HG03095 (cell line): Measurements from ENCODE around the gene LMBRD1.
A peak's percentile ranks its signal among the peaks of the same experiment; 100 is the strongest.
"Not testable (repeated sequence)": the region's sequence is repeated elsewhere in the genome, so short reads cannot be mapped to it uniquely, and the experiment has no call there.

ENCODE experiments used
- ATAC-seq: cut with Tn5 transposase; IDR thresholded peaks from one replicate; pipeline ENCODE4 v1.9.1; 2021; ENCODE audit warnings: moderate library complexity; ENCODE audit not compliant: unreplicated experiment

LMBRD1 gene

DNA sequence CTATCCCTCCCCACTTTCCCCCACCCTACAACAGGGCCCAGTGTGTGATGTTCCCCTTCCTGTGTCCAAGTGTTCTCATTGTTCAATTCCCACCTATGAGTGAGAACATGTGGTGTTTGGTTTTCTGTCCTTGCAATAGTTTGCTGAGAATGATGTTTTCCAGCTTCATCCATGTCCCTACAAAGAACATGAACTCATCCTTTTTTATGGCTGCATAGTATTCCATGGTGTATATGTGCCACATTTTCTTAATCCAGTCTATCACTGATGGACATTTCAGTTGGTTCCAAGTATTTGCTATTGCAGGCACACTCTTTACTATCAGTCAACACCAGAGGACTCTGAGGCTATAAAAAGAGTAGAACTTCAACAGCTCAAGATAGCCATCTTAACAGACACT is 2.0 kb upstream of the LMBRD1 start:
- ATAC-seq: not testable (repeated sequence)

- peak; percentile 27 for ATAC-seq
These were observed 653 bp downstream of the LMBRD1 start for GRCh38 chr6:69796073-69796641.

- peak; percentile 39 for ATAC-seq
These were observed 1.2 kb downstream of the LMBRD1 start for GRCh38 chr6:69795469-69796072.

DNA sequence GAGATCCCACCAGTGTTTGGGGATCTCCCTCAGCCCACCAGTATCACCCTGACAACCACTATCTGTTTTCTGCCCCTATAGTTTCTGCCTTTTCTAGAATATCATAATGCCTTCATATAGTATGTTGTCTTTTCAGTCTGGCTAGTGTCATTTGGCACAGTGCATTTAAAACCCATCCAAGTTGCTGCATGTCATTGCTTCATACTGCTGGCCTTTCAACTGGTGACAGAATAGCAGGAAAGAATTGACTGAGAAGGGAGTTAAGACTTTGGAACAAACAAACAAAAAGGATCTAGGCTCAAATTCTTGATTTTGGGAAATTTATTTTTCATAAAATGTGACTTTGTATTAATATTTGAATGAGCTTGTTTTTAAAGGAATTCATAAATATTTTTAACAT is 4.5 kb downstream of the LMBRD1 start:
- ATAC-seq: no peak

DNA sequence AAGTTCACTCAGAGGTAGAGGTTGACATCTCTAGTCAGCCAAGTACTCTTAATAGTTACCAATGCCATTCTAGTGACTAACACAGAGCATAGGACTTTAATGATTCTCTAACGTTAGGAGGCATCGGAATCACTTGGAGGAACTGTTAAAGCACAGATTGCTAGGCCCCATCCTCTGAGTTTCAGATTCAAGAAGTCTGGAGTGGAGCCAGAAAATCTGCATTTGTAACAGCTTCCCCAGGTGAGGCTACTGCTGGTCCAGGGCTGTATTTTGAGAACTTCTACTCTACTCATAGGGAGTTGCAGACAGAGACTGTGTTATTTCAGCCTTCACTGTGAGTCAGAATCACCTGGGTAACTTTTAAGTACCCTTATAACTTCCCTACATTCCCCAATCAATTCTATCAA is 5.7 kb downstream of the LMBRD1 start:
- ATAC-seq: peak; percentile 37

GRCh38 chr6:69790629-69791028 is 6.2 kb downstream of the LMBRD1 start:
- ATAC-seq: peak; percentile 8

DNA sequence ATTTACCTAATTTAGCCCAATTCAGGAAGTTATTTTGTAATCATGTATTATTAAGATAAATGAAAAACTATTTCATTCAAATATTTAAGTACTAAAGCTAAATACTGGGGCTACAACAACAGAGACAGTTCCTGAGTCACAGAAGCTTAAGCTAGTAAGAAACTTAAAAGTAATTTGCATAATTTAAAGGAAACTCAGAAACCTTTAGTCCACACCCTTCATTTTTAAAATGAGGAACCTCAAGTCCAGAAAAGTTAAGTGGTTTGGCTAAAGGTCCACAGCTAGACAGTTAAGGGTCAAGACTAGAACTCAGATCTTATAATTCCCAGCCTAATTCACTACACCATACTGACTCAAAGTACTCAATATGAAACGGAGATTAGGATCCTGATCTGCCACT is 7.2 kb downstream of the LMBRD1 start:
- ATAC-seq: no peak

- ATAC-seq: not testable (repeated sequence)
These were observed 9.4 kb downstream of the LMBRD1 start for GRCh38 chr6:69787436-69787835.

DNA sequence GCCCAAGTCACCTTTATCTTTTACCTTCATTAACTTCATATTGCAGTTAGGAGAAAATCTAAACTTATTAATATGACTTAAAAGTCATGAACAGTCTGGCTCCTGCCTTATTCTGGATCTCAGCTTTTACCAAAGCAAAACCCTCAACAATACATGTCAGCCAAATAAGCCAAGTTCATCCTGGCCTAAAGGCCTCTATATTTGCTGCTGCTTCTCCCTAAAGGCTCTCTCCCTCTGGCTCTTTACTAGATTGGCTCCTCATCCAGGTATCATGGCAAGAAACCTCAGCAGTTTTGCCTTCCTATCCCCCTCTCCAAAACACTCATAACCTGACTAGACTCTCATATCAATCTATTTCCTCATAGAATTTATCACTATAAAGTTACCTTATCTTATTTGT is 11.1 kb downstream of the LMBRD1 start:
- ATAC-seq: no peak

DNA sequence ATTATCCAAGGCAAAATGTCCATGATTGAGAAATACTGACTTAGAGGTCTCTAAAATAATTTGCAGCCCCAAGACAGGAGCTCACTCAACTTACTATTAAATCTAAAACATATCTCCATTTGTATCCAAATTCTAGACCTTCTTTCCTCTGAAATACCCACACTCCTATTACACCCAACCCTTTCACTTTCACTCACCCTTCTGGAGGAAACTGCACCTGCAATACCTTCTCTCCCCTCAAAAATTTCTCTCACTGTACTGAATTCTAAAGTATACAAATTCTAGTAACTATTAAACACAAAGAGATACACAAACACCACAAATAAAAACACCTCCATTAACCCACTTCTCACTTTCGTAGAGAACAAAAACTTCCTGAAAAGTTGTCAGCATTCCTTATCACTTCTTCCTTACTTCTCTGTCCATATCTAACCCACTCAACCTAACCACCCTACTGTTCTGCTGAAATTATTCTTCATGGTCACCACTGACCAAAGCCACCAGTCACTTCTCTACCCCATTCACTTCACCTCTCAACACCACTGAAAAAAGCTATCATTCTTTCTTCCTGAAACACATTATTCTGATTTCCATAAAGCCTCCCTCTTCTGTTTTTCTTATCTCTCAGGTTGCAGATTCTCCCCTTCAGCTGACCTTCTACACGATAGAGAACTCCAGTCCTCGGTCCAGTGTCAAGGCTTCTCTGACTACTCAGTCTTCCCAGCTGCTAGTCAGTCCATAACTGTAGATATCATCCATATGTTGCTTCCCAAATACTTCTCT is 12.0 kb downstream of the LMBRD1 start:
- ATAC-seq: peak; percentile 63

- no peak for ATAC-seq
These were observed 13.7 kb downstream of the LMBRD1 start for GRCh38 chr6:69783108-69783507.

DNA sequence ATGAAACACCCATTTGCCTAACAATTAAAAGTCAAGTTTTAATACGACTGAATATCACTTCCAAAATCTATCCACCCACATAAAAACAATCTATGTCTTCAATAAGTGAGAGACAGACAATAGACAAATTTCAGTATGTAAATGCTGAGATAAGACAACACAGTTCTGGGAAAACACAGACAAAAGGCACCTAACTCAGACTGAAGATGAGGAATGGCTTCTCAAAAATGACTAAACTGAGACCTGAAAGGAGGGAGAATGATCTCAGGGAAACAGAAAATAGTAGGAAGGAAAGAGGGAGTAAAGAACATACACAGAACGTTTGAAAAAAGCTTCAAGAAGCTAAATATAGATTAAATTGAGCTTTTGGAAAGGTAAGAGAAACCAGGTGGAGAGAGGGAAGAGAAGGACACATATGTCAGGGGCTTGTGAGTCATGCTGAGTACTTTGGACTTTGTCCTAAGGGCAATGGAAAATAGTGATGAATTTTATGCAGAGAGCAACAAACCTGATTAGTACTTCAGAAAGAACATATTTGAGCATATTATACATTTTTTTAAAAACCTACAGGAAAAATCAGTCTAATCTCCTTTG is 16.1 kb downstream of the LMBRD1 start:
- no peak for ATAC-seq

- ATAC-seq: no peak
These were observed 20.9 kb downstream of the LMBRD1 start for GRCh38 chr6:69775941-69776340.

DNA sequence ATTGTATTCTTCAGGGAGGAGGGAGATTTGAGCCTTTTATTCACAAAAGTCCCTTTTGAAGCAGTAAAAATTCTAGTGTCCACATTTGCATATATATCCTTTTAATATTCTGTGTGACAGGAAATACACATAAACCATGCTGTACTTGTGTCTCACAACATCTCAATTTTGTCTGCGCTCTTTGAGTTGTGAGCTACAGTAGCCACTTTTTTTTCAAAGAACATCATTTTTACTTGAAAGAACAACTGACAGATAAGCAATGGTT is 21.3 kb downstream of the LMBRD1 start:
- no peak for ATAC-seq

GRCh38 chr6:69774740-69775584 is 21.8 kb downstream of the LMBRD1 start:
- ATAC-seq: no peak

DNA sequence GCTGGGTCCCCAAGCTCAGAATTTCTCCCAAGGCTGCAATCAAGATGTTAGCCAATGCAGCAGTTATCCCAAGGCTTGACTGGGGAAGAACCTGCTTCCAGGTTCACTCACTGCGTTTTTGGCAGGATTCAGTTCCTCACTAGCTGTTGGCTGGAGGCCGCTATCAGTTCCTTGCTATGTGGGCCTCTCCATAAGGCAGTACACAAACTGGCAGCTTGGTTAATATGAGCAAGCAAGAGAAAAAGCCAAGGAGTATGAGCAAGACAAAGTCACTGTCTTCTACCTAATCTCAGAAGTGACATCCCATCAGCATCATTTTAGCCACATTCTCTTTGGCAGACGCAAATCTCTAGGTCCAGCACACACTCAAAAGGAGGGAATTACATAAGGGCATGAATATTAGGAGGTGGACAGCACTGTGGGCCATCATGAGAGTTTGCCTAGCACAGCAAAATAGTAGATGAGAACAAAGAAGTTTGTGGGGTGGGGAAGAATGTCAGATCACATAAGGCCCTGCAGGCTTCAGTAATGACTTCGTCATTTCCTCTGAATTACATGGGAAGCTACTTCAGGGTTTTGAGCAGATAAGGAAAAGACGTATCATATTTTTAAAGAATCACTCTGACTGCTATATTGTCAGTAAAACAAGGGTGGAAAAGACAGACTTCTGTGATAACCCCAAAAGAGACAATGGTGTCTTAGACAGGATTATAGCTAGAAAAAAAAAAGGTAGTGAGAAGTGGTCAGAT is 25.5 kb downstream of the LMBRD1 start:
- no peak for ATAC-seq

- no peak for ATAC-seq
These were observed 28.1 kb downstream of the LMBRD1 start for GRCh38 chr6:69768664-69769063.

GRCh38 chr6:69763763-69764162 is 33.0 kb downstream of the LMBRD1 start:
- no peak for ATAC-seq

DNA sequence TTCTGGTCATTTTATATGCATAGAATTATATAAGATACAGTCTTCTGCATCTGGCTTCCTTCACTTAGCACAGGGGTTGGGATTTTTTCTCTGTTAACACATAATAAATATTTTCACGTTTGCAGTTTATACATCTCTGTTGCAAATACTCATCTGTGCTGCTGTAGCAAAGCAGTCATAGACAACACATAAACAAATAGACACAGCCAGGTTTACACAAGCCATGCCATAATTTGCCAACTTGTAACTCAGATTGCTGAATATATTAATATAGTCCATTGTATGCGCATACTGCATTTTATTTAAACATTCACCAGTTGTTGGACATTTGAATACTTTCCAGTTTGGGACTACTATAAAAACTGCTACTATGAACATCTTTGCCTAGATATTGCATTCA is 35.0 kb downstream of the LMBRD1 start:
- no peak for ATAC-seq

DNA sequence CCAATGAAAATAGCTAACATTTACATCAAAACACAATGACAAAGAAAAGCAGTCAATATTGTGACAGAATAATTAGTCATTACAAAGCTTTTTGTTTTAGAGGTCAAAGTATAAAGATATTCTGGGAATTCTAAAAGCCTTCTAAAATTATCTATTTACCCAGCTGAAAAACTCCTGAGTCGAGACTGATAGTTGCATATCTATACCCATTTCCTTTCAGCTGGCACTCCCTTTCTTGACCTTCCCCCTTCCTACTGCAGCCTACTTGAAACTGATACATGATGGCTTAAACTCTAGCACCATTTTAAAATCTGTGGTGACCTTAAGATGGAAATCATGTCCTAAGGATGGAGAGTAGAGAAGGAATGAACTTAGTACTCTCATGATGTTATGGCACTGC is 38.6 kb downstream of the LMBRD1 start:
- no peak for ATAC-seq

- no peak for ATAC-seq
These were observed 39.9 kb downstream of the LMBRD1 start for GRCh38 chr6:69756907-69757306.
